GM13976 (cell line): Measurements from ENCODE around the gene KRTAP4-5.
"Not testable (repeated sequence)": the region's sequence is repeated elsewhere in the genome, so short reads cannot be mapped to it uniquely, and the experiment has no call there.

Experiments
- DNase-seq: peaks from one replicate; pipeline ENCODE4 v3.0.0; 2012; ENCODE audit warnings: low spot score
- CTCF ChIP-seq: IDR thresholded peaks from 2 replicates; pipeline ENCODE4 v1.5.1; 2012; ENCODE audit warnings: borderline replicate concordance, mild to moderate bottlenecking; ENCODE audit not compliant: insufficient read depth; ENCODE audit errors: extremely low read depth, missing control alignments, control extremely low read depth
- in situ Hi-C: fragments of 300-500 bp; cut with MboI; formaldehyde crosslinking; loops from one replicate; pipeline ENCODE4 v1.12.0; 2022; ENCODE audit warnings: low sequenced_read_pairs, mixed read lengths, inconsistent platforms; ENCODE audit not compliant: unreplicated experiment

The KRTAP4-5 gene

GRCh38 chr17:41149652-41149985, at the start of gene KRTAP4-5:
Gene KRTAP4-5 (minus strand): TSS chr17:41149825. CDS start chr17:41149767, 58 bp downstream.
- no peak for TF ChIP-seq CTCF
- in situ Hi-C loops, result no loop called here
- DNase-seq, result no peak

GRCh38 chr17:41196068-41196467, 46.4 kb upstream of the KRTAP4-5 start:
- in situ Hi-C loops, result no loop called here
- peak; percentile 25 for DNase-seq
- no peak for TF ChIP-seq CTCF

GRCh38 chr17:41190328-41190727, 40.7 kb upstream of the KRTAP4-5 start:
- in situ Hi-C loops, result no loop called here
- DNase-seq, result no peak
- no peak for TF ChIP-seq CTCF

GRCh38 chr17:41189837-41190318, 40.3 kb upstream of the KRTAP4-5 start, which contains the start of gene KRTAP9-1:
Gene KRTAP9-1 (plus strand): TSS chr17:41189887. CDS start chr17:41189887, 0 bp downstream.
- in situ Hi-C loops, DNase-seq: not testable (repeated sequence)

- in situ Hi-C loops, result no loop called here
- TF ChIP-seq CTCF, result no peak
- no peak for DNase-seq
Observed at GRCh38 chr17:41186872-41187271, 37.2 kb upstream of the KRTAP4-5 start.

- no peak for TF ChIP-seq CTCF
- in situ Hi-C loops, result no loop called here
- no peak for DNase-seq
Observed at GRCh38 chr17:41185001-41185400, 35.4 kb upstream of the KRTAP4-5 start.

GRCh38 chr17:41184480-41184961, 34.9 kb upstream of the KRTAP4-5 start, which contains the start of gene KRTAP4-1:
Gene KRTAP4-1 (minus strand): TSS chr17:41184911. CDS start chr17:41184854, 57 bp downstream.
- in situ Hi-C loops, result no loop called here
- no peak for TF ChIP-seq CTCF
- no peak for DNase-seq
